GM19240 (cell line): ENCODE data around the gene DCUN1D3.

Experiments used
- DNase-seq: peaks from one replicate; pipeline ENCODE4 v3.0.0; 2011; ENCODE audit warnings: low spot score; ENCODE audit not compliant: insufficient read length

The DCUN1D3 gene

DNA sequence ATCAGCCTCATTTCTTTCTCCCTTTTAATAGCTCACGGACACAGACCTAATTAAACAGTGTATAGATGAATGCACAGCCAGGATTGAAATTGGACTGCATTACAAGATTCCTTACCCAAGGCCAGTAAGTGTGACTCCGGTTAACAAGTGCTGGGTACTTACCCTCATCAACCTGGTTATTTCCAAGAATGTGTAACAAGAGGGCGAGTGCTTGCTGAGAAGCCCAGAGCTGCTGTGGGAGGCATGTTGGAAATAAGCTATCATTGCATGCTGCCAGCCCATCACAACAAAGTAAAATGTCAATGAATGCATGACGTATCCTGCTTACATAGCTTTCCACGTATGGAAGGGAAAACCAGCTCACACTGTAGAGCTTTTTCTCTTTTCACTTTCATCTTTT is 19.9 kb upstream of the DCUN1D3 start:
- DNase-seq: no peak

DNA sequence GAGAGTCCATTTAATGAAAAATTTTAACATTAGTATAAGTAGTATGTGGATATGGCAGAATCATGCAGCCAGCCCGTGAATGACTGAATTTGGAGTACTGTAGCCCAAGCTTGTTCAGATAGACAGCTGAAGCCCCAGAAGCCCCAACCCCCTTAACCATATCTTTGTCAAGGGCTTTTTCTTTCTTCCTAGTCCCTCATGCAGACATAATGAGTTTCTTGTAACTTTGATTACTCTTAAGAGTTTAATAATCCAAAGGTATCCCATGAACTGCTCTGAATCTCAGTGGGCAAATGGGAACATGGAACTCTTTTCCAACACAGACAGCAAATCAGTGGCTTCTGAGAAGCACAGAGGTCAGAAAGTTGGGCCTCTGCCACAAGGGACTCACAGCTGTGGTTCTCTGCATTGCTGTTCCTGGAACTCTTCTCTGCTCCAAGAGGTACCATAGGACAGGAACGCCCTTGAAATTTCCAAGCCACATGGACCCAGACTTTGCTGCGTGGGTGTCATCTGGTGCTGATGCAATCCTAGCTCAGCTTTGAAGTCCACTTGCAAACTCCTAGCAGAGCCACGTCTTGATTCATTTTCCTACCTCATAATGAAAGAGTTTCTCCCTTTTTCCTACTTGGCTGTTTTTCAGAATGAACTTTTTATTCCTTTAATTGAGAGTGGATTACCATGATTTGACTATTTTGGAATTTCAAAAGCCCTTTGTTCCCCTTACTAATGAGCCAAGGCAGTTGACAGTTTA is 18.5 kb upstream of the DCUN1D3 start:
- DNase-seq: no peak

GRCh38 chr16:20916942-20917341 is 16.8 kb upstream of the DCUN1D3 start:
- DNase-seq: no peak

DNA sequence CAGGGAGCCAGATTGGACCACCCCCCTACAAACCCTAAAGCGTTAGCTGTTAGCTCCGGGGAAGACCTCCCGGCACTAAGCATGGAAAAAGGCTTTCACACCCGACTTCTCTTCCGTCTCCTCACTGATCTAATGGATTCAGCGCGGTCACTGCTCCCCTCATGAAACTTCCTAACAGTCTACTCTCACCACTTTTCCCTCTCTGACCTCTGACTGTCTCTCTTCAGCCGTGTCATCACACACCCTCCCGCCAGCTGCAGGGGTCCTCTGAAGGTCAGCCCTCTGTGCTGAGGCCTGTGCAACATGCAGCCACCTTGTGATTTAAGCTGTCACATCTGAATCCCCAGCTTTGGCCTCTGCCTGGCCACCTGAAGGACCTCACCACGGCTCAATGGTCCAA is 16.1 kb upstream of the DCUN1D3 start:
- DNase-seq: no peak

DNA sequence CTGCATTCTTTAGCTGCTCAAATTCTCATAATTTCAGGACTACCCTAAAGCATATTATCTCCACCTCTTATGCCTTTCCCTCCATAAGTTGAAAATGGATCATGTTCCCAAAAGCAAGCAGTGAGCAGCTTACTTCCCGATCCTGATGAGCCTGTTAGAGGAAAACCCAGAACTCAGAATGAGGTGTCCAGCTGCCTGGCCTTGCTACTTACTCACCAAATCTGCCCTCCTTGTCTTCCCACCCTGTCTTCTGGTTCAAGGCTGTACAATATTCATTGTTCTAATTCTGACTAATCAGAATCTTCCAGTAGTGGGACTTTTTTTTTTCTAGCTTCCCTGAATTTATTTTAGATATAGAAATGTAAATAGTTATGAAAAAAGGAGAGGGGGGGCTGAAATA is 11.2 kb upstream of the DCUN1D3 start:
- DNase-seq: no peak

- no peak for DNase-seq
Observed at GRCh38 chr16:20910781-20911321, 10.7 kb upstream of the DCUN1D3 start.

- no peak for DNase-seq
Observed at GRCh38 chr16:20906341-20907255, 6.4 kb upstream of the DCUN1D3 start.

DNA sequence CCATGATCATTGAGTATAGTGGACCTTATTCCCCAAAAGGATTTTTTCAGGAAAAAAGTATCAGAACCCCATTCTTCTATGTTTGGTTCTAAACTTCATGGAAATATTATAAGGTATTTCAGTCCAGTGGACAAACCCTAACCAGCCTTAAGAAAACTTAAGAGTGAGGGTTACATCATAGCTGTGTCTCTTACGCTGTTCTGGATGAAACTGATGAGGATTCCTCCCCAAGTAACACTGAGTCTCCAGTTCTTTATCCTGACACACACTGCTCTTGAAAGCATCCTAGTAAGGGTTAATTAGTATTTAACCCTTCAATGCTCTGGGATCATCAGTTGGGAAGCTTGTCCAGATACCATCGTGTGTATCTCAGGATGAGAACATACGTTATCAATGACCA is 5.4 kb upstream of the DCUN1D3 start:
- DNase-seq: no peak

DNA sequence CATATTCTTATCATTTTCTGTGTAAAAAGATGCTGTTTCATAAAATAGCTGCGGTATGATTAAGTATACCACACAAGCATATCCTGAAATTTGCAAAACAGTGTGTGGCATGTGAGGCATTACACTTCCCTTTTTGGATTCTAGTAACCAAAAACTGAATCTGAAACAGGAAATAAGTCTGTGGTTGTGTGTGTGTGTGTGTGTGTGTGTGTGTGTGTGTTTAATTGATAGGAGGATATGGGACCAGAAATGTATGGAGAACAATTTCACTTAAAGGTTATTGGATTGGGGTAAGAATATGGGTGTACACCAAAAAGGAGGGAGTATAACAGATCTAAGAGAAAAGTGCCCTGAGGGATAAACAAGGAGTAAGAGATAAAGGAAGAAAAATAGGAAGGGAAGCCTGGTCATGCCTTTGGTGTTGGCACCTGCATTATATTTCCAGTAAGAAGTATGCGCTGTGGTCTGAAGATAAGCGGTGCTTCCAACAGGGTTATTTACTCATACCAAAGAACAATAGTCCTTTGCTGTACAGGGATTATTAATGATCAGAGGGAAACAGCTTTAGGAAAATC is 4.4 kb upstream of the DCUN1D3 start:
- peak; percentile 11 for DNase-seq

- DNase-seq: no peak
Observed at GRCh38 chr16:20903899-20904506, 3.8 kb upstream of the DCUN1D3 start.

- DNase-seq: no peak
Observed at GRCh38 chr16:20903116-20903898, 3.1 kb upstream of the DCUN1D3 start.

GRCh38 chr16:20902426-20902825 is 2.3 kb upstream of the DCUN1D3 start:
- no peak for DNase-seq

DNA sequence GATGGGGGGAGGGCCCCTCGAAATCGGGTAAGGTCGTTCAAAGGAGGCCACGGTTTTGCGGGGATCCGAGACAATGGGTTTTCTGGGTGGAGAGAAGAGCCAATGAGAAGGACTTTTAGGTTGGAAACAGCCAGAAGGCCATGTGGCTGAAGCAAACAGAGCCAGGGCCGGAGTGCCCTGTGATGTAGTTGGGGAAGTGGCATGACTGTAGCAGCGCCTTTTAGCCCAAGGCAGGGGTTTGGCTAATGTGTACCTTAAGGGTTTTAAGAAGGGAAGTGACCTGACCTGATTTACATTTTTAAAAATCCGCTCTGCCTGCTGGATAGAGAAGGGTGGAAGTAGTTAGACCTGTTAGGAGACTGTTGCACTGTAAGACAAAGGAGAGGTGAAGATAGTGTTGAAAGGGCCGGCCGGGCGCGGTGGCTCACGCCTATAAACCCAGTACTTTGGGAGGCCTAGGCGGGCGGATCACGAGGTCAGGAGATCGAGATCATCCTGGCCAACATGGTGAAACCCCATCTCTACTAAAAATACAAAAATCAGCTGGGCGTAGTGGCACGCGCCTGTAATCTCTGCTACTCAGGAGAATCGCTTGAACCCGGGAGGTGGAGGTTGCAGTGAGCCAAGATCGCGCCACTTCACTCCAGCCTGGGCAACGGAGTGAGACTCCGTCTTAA is 1.4 kb upstream of the DCUN1D3 start:
- no peak for DNase-seq

DNA sequence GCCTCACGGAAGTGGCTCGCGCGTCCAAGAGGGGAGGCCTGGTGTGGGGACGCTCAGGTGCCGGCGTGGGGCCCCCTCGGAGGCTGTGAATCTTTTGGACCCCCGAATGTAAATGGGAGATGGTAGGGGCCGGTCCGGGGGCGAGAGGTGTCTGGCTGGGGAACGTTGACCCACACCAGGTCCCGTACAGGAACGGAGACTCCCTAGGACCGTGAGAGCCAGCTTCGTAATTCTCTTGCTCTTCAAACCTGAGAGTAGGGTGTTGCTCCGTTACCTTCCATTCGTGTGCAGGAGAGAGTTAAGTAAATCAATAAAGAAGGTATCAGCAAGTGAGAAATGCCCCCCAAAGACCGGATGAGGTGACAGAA is 894 bp upstream of the DCUN1D3 start:
- DNase-seq: no peak

DNA sequence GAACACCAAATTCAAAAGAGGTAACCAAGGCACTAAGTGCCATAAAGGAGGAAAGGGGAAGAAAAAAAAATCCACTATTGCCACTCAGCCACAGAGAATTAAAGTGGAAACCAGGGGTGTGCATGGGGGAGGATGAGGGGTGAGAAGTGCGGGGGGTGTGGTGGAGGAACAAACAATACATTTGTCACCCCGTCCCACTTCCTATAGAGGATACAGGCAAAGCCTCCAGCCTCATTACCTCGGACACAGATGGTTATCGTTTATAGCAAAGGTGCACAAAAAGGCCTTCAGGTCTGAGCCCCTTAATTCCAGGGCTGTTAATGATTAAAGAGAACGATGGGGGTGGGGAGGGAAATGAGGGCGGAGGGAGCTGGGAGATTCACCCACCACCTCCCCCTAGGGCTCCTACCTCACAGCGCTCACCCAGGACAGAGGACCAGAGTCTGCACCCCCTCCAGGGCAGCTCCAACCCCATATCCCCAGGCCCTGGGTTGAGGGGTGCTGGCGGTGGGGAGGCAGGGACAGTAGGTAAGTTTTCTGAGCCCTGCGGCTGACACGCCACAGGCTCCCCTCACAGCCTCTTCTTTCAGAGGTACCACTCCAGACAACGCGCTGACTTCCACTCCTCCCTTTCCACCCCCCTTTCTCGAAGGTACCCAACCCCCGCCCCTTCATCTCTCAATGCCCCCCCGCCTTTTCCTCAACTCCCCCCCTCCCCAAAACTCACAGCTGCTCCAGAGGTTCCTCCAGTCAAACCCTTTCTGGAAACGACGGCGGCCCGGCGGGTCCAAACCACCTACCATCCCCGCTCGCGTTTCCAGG is 470 bp downstream of the DCUN1D3 start:
- DNase-seq: no peak

DNA sequence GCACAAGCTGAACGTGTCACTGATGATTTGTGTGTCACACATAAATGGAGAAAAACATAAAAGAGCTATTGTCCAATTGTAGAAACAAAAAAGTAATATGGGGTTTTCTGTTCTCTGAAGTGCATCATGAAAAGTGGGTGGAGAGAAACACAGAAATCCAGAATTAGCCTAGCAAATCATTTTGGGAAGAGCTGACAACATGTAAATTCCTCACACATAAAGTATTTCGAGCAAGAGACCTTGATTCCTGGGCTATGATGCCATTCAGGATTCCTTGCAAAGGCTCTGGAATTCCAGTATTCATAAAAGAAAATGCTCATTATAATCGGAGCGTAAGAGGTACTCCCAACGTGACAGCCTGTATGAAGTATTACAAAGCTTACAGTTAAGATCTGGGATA is 1.1 kb downstream of the DCUN1D3 start:
- no peak for DNase-seq

DNA sequence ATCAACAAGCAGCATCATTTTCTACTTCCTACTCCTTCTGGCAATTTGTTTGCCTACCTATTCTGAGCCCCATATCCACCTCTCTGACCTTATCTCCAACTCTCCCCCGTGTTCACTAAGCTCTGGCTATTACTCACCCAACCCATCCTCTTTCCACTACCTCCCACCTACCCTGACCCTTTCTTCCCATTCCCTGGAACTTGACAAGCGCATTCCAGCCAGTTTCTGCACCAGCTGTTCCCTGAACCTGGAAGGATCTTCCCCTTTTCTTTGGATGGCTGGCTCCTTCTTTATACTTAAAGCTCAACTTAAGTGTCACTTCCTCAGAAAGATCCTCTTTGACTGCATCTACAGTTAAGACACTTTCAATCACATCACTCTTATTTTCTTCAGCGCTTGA is 2.2 kb downstream of the DCUN1D3 start:
- no peak for DNase-seq

DNA sequence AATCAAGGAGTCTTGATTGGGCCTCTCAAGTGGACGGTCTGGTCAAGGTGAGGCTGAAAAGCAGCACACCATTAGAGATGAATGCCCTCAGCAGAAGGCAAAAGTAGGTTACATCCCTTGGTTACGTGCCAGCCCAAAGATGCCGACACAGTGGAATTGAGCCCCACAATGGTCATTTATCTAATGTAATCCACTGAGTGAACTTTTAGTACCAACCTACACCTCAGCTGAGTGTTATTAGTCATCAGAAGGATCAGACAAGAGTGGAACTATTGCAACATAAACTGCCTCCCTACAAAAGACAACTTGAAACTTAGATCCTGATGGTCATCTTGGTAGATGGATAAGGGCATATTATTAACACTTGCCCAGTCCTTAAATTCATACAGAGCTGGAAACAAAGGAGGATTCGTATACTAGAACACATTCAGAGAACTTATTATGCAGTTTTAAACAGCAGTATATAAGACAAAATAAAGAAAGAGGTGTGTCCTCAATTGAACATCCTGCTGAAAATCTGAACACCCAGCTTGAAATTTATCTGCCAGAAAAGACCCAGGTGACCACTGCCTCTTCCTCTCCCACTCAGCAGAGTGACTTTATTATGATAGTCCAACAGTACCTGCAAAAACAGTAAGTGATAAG is 2.8 kb downstream of the DCUN1D3 start:
- DNase-seq: no peak

GRCh38 chr16:20894388-20894787 is 5.8 kb downstream of the DCUN1D3 start:
- no peak for DNase-seq
